Spinal cord (tissue), 10 donors: ENCODE measurements around the gene CACNB3. TPM values are rescaled to one million over a fixed set of nuclear protein-coding genes. Genes with fewer than 3 reads are reported as not detected.
A peak's percentile ranks its signal among the peaks of the same experiment; 100 is the strongest.

Experiments
- DNase-seq, 6 donors: peaks; one replicate each; pipeline versions ENCODE4 v3.0.0 to v3.0.0-alpha.2; 2013 to 2015; ENCODE audit warnings: low spot score in 6 of 6, low read depth in 4 of 6
- H3K27ac ChIP-seq: one replicate; pipeline ENCODE4 v1.5.1; 2013; ENCODE audit warnings: low read depth, low read length, control low read depth
- H3K27me3 ChIP-seq: one replicate; pipeline ENCODE4 v1.6.1; 2013; ENCODE audit warnings: low read length; ENCODE audit not compliant: control insufficient read depth, insufficient read depth
- H3K36me3 ChIP-seq: one replicate; pipeline ENCODE4 v1.6.1; 2013; ENCODE audit warnings: low read length; ENCODE audit not compliant: control insufficient read depth, insufficient read depth
- H3K4me1 ChIP-seq: one replicate; pipeline ENCODE4 v1.6.1; 2013; ENCODE audit warnings: low read length; ENCODE audit not compliant: control insufficient read depth, insufficient read depth
- H3K4me3 ChIP-seq: one replicate; pipeline ENCODE4 v1.5.1; 2013; ENCODE audit warnings: low read depth, low read length, control low read depth
- H3K9me3 ChIP-seq: one replicate; pipeline ENCODE4 v1.6.1; 2013; ENCODE audit warnings: low read length; ENCODE audit not compliant: control insufficient read depth, insufficient read depth
- WGBS: methylation state at CpG from one replicate; pipeline ENCODE4 v1.1.5; 2013; ENCODE audit warnings: missing lambda C conversion rate; ENCODE audit not compliant: insufficient coverage; 5-methylcytosine and 5-hydroxymethylcytosine counted together
- polyA plus RNA-seq, 2 donors: library from polyadenylated mRNA; unstranded; fragments of 120-200 nt; gene quantifications; one replicate each; pipeline ENCODE4 v1.2.1, GENCODE V29; 2013; ENCODE audit not compliant: insufficient read length in 2 of 2
- total RNA-seq, 2 donors: library from RNA; depleted of rRNA in 1 of 2; stranded (reverse); fragments of 120-200 nt in 1 of 2; fragments of >200 nt in 1 of 2; gene quantifications; one replicate each; pipeline versions ENCODE4 v1.2.3 to v1.2.4, GENCODE V29; 2013 to 2014
- donor health status: healthy.

Gene CACNB3
- total and polyA plus RNA-seq, 4 donors: 24.0 to 89.6 (median 55.4) TPM

DNA sequence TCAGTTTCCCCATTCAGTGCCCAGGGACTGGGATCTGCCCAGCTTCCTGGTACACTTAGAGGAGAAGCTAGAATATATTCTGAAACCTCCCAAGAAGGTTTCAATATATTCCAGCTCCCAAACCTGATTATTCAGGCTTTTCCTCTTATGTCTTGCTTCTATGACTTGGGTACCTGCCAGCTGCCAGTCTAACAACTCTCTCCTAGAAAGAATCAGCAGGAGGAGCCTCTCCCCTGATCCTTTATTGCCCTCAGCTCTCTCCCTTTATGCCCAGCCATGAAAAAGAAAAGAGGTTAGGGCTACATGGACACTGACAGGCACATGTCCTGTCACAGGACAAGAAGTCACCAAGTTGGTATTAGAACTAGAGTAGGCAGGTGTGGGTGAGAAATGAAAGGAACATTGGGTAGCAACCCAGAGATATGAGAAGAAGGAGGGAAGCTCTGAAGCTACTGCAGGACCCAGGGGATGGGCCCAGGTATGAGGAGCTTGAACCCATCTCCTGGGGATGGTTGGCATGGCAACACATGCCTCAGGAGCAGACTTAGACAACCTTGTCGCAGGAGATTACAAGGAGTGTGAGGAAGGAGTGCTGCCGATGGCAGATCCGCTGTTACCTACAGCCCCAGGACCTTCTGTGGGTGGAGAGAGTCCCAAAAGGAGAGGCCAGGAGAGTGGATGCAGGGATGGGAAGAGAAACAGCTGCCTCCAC is 2.0 kb upstream of the CACNB3 start:
- no peaks in the 10 kb centered on the region for H3K9me3 ChIP-seq
- WGBS: 44% methylated on average over 3 of the region's 3 CpGs
- H3K4me3 ChIP-seq: peak overlapping the region; percentile 78
- H3K36me3 ChIP-seq: no peaks in the 10 kb centered on the region
- H3K27ac ChIP-seq: peak overlapping the region; percentile 61
- DNase-seq: peak in 2 of 6 donors; percentile 29 to 45
- peaks cover 63% of the 10 kb centered on the region for H3K4me1 ChIP-seq
- H3K27me3 ChIP-seq: peaks cover 2% of the 10 kb centered on the region

DNA sequence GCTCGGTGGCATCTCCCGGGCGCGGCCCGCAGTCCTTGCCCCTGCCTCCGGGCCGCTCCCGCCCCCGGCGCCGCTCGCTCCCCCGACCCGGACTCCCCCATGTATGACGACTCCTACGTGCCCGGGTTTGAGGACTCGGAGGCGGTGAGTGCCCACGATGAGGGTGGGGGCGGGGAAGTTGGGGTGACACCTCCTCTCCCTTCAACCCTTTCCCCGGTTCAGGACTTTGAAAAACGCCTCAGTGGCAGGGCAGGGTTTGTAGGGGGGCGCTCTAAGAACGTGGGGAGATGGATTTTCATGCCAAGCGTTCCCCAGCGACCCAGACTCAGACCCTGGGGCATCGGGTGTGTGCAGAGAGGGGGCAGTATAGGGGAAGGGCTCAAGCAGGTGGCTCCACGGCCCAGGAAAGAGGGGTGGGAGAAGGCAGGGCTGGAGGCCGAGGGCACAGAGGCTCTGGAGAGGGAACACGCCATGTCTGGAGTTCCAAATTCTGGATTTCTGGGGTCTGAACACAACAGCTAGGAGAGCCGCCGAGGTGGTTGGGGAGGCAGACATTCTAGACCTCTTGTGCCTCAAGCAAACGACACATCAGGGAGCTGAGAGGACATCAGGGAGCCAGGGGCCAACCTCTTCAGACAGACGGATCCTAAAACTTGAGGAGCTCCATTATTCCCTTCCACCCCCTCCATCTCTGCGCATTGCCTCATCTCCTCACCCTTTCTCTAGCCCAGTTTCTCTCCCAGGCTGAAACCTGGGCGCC is 715 bp downstream of the CACNB3 start:
- peaks cover 2% of the 10 kb centered on the region for H3K27me3 ChIP-seq
- peak overlapping the region; percentile 79 for H3K4me3 ChIP-seq
- peak in 2 of 6 donors; percentile 71 to 72 for DNase-seq
- WGBS: 14% methylated on average over 26 of the region's 37 CpGs
- H3K9me3 ChIP-seq: no peaks in the 10 kb centered on the region
- H3K27ac ChIP-seq: no peak overlapping the region
- peaks cover 55% of the 10 kb centered on the region for H3K4me1 ChIP-seq
- H3K36me3 ChIP-seq: peaks cover 10% of the 10 kb centered on the region

GRCh38 chr12:48819986-48820725 is 1.9 kb downstream of the CACNB3 start:
- 62% methylated on average over 3 of the region's 5 CpGs for WGBS
- Histone ChIP-seq H3K4me1 (peaks cover 48% of the 10 kb centered on the region), H3K4me3 (no peak overlapping the region), H3K27me3 (peaks cover 2% of the 10 kb centered on the region), H3K36me3 (peaks cover 21% of the 10 kb centered on the region), H3K27ac (no peak overlapping the region), H3K9me3 (no peaks in the 10 kb centered on the region)
- peak in 1 of 6 donors; percentile 26 for DNase-seq

DNA sequence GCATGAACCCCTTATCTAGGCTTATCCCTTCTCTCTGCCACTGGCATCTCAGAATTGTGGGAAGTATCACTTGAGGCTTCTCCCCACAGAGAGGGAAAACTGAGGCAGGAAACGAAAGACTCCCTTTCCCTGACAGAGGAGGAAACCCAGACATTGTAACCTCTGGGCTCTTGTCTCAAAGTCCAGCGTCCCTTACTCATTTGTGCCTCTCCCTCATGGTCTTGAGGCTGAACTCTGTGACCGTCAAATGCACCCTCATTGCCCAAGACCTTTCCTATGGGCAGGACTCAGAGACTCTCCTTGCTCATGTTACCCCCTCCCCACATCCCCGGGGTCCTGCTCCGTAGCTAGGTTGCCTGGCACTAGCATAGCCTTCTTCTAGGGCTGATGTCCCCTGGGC is 3.8 kb downstream of the CACNB3 start:
- Histone ChIP-seq H3K9me3 (no peaks in the 10 kb centered on the region), H3K27ac (no peak overlapping the region), H3K36me3 (peaks cover 40% of the 10 kb centered on the region), H3K4me1 (peaks cover 32% of the 10 kb centered on the region), H3K27me3 (peaks cover 2% of the 10 kb centered on the region), H3K4me3 (no peak overlapping the region)
- 85% methylated on average over 2 of the region's 5 CpGs for WGBS
- no peak for DNase-seq

DNA sequence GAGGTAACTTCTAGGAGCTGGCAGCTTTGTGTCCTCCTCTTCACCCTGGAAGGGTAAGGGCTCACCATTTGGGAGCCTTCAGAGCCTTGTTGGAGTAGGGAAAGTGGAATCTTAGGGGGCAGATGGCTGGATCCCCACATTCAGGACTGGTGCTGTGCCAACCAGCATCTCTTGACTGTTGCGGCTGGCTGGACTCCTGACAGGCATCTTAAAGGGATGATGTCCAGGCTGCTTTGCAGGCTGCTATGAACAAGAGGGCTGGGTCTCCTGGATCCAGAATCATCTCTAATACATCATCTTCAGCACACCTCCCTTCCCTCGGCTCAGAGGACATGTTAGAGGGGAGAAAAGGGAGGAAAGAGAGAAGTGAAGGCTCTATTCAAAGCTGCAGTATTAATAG is 4.4 kb downstream of the CACNB3 start:
- Histone ChIP-seq H3K4me3 (no peak overlapping the region), H3K9me3 (no peaks in the 10 kb centered on the region), H3K27me3 (peaks cover 2% of the 10 kb centered on the region), H3K4me1 (peaks cover 26% of the 10 kb centered on the region), H3K36me3 (peaks cover 46% of the 10 kb centered on the region), H3K27ac (no peak overlapping the region)
- no peak for DNase-seq
- 67% methylated on average over 1 of the region's 2 CpGs for WGBS

DNA sequence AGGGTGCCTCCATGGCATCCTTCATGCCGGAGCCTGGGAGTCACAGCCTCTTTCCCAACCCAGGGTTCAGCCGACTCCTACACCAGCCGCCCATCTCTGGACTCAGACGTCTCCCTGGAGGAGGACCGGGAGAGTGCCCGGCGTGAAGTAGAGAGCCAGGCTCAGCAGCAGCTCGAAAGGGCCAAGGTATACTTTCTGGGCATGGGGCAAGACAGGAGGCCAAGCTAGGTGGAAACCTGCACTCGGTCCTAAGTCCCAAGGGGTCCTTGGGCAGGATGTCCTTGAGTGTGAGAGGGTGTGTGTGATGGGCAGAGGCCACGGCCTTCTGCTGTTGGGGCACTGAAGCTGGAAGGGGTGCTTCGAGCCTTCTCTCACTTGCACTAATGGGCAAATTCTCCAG is 5.0 kb downstream of the CACNB3 start:
- H3K4me3 ChIP-seq: no peak overlapping the region
- H3K9me3 ChIP-seq: no peaks in the 10 kb centered on the region
- no peak for DNase-seq
- peaks cover 22% of the 10 kb centered on the region for H3K4me1 ChIP-seq
- no peaks in the 10 kb centered on the region for H3K27me3 ChIP-seq
- H3K36me3 ChIP-seq: peaks cover 52% of the 10 kb centered on the region
- 88% methylated on average over 10 of the region's 11 CpGs for WGBS
- no peak overlapping the region for H3K27ac ChIP-seq

GRCh38 chr12:48824112-48824511 is 5.8 kb downstream of the CACNB3 start:
- WGBS: 55% methylated on average over 11 of the region's 12 CpGs
- DNase-seq: no peak
- H3K4me3 ChIP-seq: no peak overlapping the region
- no peaks in the 10 kb centered on the region for H3K9me3 ChIP-seq
- peaks cover 60% of the 10 kb centered on the region for H3K36me3 ChIP-seq
- H3K4me1 ChIP-seq: peaks cover 18% of the 10 kb centered on the region
- no peaks in the 10 kb centered on the region for H3K27me3 ChIP-seq
- no peak overlapping the region for H3K27ac ChIP-seq

GRCh38 chr12:48824905-48825304 is 6.6 kb downstream of the CACNB3 start:
- Histone ChIP-seq H3K9me3 (no peaks in the 10 kb centered on the region), H3K4me3 (no peak overlapping the region), H3K4me1 (peaks cover 10% of the 10 kb centered on the region), H3K27ac (no peak overlapping the region), H3K36me3 (peaks cover 68% of the 10 kb centered on the region), H3K27me3 (no peaks in the 10 kb centered on the region)
- no peak for DNase-seq
- 88% methylated on average over 3 of the region's 4 CpGs for WGBS

- Histone ChIP-seq H3K4me1 (no peaks in the 10 kb centered on the region), H3K36me3 (peaks cover 82% of the 10 kb centered on the region), H3K27ac (no peak overlapping the region), H3K9me3 (no peaks in the 10 kb centered on the region), H3K4me3 (no peak overlapping the region), H3K27me3 (no peaks in the 10 kb centered on the region)
- no peak for DNase-seq
- WGBS: 87% methylated on average over 14 of the region's 15 CpGs
Observed at GRCh38 chr12:48826209-48826855, 8.0 kb downstream of the CACNB3 start.
